Epidermal melanocyte (primary cell): ENCODE results near the gene AKAP1.

Experiments used
- DNase-seq: peaks from one replicate; pipeline ENCODE4 v3.0.0; 2011; ENCODE audit warnings: low spot score; ENCODE audit not compliant: insufficient read length

AKAP1 gene, protein sequence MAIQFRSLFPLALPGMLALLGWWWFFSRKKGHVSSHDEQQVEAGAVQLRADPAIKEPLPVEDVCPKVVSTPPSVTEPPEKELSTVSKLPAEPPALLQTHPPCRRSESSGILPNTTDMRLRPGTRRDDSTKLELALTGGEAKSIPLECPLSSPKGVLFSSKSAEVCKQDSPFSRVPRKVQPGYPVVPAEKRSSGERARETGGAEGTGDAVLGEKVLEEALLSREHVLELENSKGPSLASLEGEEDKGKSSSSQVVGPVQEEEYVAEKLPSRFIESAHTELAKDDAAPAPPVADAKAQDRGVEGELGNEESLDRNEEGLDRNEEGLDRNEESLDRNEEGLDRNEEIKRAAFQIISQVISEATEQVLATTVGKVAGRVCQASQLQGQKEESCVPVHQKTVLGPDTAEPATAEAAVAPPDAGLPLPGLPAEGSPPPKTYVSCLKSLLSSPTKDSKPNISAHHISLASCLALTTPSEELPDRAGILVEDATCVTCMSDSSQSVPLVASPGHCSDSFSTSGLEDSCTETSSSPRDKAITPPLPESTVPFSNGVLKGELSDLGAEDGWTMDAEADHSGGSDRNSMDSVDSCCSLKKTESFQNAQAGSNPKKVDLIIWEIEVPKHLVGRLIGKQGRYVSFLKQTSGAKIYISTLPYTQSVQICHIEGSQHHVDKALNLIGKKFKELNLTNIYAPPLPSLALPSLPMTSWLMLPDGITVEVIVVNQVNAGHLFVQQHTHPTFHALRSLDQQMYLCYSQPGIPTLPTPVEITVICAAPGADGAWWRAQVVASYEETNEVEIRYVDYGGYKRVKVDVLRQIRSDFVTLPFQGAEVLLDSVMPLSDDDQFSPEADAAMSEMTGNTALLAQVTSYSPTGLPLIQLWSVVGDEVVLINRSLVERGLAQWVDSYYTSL

DNA sequence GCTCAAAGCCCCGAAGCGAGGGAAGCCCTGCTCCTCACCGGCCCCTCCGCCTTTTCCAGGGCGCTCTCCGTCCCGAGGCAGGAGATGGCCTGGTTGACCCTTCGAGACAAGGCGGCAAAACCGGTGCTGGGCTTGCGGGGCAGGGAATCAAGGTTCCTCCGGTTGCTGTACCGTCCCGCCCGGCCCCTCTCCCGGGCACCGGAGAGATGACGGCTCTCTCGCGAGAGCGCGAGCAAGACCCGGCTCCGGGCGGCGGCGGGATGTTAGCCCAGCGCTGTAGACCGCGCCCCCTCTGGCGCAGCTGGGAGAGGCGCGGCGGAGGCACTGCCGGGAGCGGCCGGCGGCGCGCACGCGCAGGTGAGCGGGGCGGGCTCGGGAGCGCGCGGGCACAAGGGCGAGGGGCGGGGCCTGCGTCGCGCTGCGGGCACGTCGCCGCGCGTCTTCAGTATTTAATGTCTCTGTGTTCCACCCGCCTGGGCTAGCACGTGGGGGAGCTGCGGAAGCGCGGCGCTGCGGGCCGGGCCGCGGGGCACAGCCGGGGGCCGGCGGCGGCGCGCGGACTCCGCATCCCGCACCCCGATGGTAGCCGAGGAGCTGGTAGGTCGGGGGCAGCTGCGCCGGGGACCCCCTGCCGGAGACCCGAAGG, at the start of gene AKAP1:
TSS of gene AKAP1 (plus strand) at position 445 of the 646 bp plus-strand sequence. CDS start 20,219 bp downstream, outside the sequence.
- peak; percentile 97 for DNase-seq

DNA sequence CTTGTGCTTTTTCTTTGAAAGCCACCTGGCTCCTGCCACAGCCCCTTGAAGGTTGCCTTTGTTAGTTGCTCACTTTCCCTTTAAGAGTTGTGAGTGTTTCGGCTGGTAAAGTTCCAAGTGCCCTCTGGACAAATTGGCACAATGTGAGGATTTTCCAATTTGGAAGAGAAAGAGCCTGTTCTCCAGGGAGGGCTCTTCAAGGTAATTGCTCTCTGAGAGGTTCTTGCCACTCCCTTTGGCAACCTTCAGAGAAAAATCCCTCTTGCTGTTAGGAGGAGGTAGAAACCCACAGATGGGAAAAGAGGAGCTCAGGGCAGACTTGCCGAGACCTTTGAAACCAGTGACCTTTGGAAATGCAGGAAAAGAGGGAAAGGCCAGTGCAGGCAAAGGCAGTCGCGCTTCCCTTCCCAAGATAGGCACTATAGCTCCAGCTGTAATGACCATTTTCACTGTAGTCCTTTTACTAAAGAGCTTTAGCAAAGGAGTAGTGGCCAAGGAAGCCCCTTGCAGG, 49.0 kb upstream of the AKAP1 start:
- no peak for DNase-seq

DNA sequence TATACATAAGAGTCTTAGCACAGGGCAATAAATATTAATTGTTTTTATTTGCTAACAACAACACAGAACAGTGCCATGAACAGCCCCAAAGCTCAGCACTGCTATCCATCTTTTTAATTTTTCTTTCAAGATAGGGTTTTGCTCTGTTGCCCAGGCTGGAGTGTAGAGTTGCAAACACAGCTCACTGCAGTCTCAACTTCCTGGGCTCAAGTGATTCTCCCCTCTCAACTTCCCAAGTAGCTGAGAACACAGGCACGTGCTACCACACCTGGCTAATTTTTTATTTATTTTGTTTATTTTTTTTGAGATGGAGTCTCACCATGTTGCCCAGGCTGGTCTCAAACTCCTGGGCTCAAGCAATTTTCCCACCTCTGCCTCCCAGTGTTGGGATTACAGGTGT, 47.6 kb upstream of the AKAP1 start:
- DNase-seq: no peak

DNA sequence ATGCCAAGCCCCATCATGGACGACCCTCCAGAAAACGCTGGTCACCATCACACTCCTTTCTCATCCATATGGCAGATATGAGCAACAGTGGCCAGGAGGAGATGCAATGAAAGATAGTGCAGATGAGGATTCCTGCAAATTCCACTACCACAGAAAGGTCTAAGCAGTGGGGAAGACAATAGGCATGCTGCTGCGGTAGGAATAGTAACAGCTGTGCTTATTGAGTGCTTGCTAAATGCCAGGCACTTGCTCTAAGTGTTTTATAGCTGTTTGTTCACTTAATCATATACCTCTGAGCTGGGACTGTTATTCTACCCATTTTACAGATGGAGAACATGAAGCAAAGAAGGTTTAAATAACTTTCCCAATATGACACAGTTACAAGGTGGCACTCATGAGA, 46.6 kb upstream of the AKAP1 start:
- DNase-seq: no peak

DNA sequence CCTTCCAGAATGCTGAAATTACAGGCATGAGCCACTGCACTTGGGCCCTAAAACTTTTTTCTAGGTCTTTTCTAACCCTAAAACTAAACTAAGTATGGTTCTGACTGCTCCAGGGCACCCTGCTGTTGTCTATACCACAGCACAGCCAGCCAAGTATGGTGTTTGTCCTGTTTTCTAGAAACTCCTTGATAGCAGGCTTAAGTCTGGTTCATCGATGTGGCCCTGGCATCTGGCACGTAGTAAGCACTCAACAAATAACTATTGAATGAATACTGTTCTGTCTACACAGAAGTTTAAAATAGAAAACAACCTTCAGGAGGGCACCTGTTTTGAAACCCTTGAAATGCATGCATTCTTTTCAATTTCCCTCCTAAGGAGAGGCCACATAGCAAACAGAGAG, 44.5 kb upstream of the AKAP1 start:
- DNase-seq: no peak

DNA sequence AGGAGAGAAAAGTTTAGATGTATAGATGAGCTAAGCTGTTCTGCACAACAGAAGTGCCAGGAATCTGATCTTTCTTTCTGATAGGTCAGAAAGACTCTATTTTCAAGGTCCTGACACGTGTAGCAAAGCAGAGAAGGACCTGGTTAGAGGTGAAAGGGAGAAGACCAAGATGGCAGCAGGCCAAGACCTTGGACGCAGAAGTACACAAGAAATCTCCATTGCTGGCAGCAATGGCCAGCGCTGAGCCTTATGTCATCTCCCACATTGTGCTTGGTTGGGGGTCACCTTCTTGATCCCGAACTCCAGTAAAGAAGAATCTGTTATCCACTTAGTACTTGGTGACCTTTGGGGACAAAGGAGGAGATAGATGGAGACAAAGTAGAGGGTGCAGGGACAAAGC, 41.8 kb upstream of the AKAP1 start:
- no peak for DNase-seq

DNA sequence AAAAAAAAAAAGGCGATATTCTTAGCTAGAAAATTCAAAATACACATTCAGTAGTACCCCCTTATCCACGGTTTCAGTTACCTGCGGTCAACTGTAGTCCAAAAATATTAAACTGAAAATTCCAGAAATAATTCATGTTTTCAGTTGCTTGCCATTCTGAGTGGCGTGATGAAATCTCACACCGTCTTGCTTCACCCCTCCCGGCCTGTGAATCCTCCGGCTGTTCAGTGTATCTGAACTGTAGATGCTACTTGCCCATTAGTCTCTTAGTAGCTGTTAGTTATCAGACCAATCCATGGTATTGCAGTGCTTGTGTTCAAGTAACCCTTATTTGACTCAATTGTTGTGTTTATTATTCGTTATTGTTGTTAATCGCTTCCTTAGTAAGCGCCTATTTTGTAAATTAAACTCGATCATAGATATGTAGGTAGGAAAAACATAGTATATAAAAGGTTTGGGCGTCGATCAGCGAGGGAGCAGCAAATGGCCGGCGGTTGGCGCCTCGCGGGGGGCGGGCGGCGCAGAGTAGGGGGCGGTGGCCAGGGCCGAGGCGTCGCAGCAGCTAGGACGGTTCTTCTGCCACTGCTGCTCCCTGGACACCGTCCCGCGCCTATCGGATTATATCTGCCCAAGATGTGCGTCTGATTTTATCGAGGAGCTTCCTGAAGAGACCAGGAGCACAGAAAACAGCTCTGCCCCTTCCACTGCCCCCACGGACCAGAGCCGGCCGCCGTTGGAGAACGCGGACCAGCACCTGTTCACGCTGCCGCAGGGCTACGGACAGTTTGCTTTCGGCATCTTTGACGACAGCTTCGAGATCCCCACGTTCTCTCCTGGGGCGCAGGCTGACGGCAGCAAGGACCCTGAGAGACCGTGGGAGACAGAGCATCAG, 39.8 kb upstream of the AKAP1 start:
- DNase-seq: no peak

DNA sequence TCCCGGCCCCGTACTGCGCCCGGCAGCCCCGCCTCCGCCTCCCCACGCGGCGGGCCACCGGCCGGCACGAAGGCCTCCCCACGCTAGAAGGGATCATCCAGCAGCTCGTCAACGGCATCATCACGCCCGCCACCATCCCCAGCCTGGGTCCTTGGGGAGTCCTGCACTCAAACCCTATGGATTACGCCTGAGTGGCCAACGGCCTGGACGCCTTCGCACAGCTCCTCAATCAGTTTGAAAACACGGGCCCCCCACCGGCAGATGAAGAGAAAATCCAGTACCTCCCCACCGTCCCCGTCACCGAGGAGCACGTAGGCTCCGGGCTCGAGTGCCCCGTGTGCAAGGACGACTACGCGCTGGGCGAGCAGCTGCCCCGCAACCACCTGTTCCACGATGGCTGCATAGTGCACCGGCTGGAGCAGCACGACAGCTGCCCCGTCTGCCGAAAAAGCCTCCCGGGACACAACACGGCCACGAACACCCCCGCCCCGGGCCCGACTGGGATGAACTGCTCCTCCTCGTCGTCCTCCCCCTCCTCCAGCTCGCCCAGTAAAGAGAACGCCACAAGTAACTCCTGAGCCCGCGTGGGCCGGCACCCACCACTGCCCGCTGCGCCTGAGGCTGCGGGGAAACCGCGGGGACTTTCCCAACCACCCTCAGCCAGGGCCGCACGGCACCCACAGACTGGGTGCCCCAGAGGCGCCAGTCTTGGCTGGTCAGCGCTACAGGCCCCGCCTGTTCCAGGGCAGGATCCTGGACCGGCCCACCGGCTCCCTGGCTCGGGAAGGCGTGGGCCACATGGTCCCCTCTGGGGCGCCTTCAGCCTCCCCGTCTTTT, 39.0 kb upstream of the AKAP1 start:
- no peak for DNase-seq

DNA sequence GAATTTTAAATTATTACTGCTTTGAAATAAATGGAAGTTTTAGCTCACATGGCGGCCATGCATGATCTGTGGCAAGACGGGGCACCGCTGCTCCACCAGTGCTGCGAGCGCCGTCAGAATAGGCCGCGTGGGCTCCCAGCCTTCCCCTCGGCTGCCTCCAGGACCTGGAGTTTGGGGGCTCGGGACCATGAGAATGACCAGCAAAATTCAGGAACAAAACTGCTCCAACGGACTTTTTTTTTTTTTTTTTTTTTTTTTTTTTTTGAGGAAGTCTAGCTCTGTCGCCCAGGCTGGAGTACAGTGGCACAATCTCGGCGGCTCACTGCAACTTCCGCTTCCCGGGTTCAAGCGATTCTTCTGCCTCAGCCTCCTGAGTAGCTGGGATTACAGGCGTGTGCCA, 38.3 kb upstream of the AKAP1 start:
- no peak for DNase-seq

DNA sequence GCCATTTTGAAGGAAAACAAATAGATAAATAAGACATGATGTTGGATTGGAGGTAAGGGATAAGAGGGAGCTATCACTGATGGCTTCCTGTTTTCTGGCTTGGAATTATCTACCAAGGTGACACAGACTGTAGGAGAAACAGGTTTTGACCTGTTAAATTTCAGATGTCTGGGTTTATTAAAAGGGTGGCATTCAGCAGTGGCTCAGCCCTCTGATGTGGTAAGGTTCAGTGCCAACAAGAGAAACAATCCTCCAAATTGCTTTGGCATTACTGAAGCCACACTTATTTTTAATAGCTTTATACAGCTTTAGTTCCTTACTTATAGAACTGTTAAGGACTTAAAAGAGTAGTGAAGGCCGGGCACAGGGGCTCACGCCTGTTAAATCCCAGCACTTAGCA, 37.0 kb upstream of the AKAP1 start:
- no peak for DNase-seq

DNA sequence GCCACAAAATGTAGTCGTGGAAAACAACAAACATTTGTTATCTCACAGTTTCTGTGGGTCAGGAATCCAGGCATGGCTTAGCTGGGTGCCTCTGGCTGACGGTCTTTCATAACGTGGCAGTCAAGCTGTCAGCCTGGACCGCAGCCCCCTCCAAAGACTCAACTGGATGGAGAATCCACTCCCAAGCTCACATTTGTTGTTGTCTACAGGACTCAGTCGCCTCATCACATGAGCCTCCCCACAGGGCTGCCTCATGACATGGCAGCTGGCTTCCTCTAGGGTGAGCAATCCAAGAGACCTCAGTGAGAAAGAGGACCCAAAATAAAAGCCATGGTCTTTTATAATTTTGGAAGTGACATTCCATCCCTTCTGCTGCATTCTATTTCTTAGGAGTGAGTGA, 34.7 kb upstream of the AKAP1 start:
- no peak for DNase-seq

DNA sequence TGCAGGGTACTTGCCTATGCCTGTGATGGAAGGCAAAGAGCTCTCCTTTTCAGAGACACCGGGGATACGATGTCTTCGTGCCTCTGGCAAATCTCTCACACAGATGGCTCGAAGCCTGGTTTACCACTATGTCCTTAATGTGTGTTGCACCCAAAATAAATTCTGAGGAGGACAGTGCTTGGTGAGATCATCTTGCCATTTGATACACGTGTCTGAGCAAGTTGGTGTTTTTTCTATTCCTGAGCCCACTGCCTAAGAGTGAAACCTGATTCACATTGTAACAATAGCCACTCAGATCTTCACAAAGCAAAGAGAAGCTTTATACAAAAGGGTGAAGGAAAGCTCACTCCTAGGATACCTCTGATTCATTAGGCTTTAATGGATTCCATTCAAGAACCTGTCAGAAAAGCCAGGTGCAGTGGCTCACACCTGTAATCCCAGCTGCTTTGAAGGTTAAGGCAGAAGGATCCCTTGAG, 33.1 kb upstream of the AKAP1 start:
- no peak for DNase-seq

DNA sequence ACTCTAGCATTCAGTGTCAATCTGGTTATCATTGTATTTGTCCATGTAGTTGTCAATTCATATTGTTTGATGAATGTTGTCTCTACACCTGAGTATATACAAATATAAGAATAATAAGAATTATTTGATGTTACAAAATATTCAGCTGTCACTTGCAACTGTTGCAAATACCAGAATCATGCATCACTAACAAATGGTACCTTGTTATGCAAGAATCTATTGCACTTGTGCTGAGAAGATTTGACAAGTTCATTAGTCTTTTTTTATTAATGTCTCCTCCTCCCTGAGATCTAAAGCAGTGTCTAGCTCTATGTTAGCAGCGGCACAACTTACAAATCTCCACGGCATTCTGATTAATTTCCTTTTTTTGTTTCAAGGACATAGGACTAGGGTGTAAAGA, 22.2 kb upstream of the AKAP1 start:
- DNase-seq: no peak

DNA sequence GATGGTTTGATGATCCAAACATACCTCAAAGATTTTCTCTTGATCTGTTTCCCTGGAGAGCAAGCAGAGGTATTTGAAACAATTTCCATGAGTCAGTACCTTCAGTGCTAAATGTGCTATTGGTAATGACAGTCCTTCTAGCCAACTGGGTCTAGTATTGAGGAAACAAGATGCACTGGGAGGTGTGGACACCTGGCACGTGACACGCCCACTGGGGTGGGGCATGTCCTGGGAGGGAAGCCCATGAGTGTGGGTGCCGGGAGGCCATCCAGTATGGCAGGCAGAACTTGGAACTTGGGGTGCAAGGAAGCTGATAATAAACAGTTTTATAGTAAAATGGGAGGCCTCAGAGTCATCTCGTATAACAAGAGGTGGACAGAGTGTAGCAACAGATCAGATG, 17.9 kb upstream of the AKAP1 start:
- DNase-seq: no peak

DNA sequence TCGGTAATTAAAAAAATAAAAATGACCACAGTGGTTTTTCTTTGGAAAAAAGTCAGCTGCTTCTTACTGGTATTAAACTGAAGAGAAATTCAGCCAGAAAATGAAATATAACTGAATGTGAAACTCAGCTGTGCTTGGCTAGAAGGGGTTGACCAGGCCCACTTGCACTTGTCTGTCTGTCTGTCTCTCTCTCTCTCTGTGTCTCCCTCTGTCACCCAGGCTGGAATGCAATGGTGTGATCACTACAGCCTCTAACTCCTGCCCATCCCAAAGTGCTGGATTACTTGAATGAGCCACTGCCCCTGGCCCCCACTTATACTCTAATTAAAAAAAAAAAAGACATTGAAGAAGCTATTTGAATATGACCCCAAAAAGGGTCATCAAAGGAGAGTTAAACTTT, 17.3 kb upstream of the AKAP1 start:
- no peak for DNase-seq

DNA sequence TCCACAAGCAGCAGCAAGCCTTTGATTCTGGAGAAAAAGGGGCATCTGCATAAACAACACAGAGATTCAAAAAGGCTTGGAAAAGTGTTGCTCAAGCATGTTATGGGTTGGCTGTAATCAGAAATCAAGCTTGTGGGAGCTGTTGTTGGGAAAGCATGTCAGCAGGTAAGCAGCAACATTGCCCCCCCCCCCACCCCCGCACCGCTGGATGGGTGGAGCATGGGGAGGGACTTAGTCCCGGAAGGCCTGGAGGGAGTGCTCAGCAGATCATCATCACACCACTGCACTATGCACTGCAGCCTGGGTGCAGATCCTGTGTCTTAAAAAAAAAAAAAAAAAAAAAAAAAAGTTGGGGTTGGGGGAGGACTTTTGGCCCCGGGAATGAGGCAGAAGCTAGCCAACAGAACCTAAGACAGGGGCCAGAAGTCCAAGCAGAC, 16.8 kb upstream of the AKAP1 start:
- no peak for DNase-seq

DNA sequence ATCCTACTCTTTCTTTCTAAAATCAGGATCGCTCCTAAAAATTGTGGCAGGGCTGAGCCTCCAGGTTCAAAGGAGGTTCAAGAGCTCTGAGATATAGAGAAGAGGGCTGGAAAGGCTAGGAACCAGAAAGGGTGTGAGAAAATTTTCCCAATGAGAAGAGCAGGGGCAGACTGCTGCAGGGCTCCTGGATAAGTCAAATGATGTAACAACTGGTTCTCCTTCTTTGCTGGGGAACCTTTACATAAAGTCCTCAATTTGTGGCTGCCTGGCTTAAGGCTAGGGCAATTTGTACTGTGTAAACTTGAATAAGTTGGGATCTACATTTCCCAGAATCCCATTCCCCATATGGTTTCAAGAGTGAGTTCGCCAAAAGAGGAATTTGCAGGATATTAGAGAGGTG, 16.3 kb upstream of the AKAP1 start:
- no peak for DNase-seq

DNA sequence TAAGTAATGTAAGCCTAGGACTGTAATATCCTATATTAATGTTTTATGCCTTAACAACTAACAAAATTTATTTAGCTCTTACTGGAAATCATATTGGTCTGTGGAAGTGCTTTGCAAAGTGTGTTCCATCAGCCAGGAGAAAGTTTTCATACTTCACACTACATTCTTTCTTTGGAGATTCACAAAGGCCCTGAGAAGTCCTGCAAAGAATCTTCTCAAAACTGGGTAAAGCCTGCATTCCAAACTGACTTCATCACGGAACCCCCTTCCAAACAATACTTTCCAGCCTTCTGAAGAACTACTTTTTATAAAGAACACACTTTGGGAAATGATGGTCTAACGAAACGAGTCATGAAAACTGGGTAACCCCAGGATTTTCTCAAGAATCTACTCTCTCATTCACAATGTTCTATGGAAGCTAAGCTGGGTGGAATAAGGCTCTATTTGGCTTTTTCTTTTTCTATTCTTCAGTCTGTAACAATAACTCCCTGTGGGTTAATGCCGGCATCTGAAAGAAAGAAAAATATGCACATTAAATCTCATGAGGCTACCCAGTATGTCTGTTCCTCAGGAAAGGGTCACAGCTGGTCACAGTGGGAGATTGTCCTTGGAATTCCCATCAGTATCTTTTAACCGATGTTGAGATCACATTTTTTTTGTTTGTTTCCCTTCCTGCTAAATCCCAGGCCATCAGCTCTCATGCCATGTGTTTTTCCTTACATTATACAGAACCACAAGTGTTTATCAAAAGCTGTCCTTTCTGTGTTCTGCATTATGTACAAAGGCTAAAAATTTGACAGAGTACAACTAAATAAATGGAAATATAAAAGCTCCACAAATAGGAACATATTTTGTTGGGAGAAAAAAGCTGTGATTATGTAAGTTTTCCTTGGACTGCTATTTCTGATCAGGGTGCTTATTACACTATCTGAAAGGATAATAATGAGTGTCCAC, 12.8 kb upstream of the AKAP1 start:
- DNase-seq: no peak

DNA sequence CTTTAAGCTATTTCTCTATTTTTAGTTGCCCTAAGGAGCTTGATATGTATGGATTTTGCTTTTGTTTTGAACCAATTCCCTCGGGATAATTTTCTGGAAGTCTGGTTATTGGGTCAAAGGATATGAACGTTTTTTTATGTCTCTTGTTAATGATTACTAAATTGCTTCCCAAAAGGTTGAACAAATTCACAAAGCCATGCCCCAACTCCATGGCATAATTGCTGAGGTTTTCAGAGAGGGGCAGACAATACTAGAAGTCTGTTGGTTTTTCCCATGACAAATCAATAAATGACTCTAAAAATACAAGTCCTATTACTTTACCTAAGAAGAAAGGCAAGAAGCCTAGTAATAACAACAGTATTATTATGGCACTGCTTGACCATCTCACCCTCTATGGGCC, 11.4 kb upstream of the AKAP1 start:
- DNase-seq: no peak
